DOHH2 (cell line): ENCODE measurements around the gene FCHSD2.

Experiments used
- EZH2phosphoT487 ChIP-seq: fragments of 200-600 bp; sonication (generic); IDR thresholded peaks from 2 replicates; pipeline ENCODE4 v1.6.1; 2017; ENCODE audit warnings: borderline replicate concordance, mild to moderate bottlenecking, antibody characterized with exemption, low read length, moderate library complexity, mixed read lengths
- TF ChIP-seq, protein P1 (sequence below): fragments of 200-600 bp; sonication (generic); IDR thresholded peaks from one replicate; pipeline ENCODE4 v1.5.1; 2014; ENCODE audit warnings: antibody characterized with exemption, mild to moderate bottlenecking, low read depth, low read length; ENCODE audit not compliant: poor library complexity, severe bottlenecking

GRCh38 chr11:72850832-72851231, 291.3 kb downstream of the FCHSD2 start:
- TF ChIP-seq, protein P1, sequence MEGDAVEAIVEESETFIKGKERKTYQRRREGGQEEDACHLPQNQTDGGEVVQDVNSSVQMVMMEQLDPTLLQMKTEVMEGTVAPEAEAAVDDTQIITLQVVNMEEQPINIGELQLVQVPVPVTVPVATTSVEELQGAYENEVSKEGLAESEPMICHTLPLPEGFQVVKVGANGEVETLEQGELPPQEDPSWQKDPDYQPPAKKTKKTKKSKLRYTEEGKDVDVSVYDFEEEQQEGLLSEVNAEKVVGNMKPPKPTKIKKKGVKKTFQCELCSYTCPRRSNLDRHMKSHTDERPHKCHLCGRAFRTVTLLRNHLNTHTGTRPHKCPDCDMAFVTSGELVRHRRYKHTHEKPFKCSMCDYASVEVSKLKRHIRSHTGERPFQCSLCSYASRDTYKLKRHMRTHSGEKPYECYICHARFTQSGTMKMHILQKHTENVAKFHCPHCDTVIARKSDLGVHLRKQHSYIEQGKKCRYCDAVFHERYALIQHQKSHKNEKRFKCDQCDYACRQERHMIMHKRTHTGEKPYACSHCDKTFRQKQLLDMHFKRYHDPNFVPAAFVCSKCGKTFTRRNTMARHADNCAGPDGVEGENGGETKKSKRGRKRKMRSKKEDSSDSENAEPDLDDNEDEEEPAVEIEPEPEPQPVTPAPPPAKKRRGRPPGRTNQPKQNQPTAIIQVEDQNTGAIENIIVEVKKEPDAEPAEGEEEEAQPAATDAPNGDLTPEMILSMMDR = no peak
- TF ChIP-seq EZH2phosphoT487 = no peak
